GM12872 (cell line): Measurements from ENCODE around the gene DNAJB14.

Source experiments
- TF ChIP-seq, protein P1 (sequence below): IDR thresholded peaks from 3 replicates; pipeline ENCODE4 v1.5.1; 2011; ENCODE audit warnings: low read depth, mild to moderate bottlenecking, low read length, moderate library complexity; ENCODE audit not compliant: insufficient read depth

The DNAJB14 gene

GRCh38 chr4:99968330-99968729 lies 21.9 kb upstream of the DNAJB14 start:
- TF ChIP-seq, protein P1, sequence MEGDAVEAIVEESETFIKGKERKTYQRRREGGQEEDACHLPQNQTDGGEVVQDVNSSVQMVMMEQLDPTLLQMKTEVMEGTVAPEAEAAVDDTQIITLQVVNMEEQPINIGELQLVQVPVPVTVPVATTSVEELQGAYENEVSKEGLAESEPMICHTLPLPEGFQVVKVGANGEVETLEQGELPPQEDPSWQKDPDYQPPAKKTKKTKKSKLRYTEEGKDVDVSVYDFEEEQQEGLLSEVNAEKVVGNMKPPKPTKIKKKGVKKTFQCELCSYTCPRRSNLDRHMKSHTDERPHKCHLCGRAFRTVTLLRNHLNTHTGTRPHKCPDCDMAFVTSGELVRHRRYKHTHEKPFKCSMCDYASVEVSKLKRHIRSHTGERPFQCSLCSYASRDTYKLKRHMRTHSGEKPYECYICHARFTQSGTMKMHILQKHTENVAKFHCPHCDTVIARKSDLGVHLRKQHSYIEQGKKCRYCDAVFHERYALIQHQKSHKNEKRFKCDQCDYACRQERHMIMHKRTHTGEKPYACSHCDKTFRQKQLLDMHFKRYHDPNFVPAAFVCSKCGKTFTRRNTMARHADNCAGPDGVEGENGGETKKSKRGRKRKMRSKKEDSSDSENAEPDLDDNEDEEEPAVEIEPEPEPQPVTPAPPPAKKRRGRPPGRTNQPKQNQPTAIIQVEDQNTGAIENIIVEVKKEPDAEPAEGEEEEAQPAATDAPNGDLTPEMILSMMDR: no peak

DNA sequence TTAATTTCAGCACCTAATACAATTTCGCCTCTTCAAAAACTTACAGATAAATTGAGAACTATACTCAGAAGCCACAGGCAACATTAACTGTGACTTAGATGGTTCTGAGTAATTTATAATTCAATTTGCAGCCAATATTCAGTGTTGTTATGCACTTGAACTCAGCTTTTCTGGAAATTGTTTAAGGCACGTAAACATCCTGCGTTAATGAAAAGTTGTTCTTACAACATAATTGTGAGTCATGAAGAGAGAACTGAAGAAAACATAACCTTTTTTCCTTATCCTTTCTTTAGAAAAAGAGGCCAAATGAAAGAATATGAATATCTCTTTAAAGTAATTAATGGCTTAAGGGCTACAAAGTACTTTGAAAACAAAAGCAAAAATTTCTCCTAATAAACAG lies 20.3 kb upstream of the DNAJB14 start:
- TF ChIP-seq, protein P1: no peak

- TF ChIP-seq, protein P1: no peak
Observed at GRCh38 chr4:99965674-99966350, 19.4 kb upstream of the DNAJB14 start.

GRCh38 chr4:99965173-99965572 lies 18.8 kb upstream of the DNAJB14 start:
- TF ChIP-seq, protein P1: no peak

DNA sequence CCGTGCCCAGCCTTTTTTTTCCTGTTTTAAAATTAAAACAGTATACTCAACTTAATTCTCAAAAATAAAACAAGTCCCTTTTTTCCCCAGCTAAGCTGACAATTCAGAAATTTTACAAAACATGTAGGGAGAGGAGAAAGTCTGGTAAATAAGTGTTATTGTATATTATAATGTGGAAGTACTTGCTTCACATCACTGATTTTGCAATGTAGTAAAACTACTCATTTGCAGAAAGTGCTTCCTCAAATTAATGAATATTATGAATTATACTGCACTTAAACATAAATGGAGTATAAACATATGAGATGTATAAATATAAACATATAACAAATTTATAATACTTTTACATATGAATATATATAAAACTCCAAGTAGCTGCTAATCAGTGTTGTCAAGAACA lies 15.3 kb upstream of the DNAJB14 start:
- TF ChIP-seq, protein P1: no peak

DNA sequence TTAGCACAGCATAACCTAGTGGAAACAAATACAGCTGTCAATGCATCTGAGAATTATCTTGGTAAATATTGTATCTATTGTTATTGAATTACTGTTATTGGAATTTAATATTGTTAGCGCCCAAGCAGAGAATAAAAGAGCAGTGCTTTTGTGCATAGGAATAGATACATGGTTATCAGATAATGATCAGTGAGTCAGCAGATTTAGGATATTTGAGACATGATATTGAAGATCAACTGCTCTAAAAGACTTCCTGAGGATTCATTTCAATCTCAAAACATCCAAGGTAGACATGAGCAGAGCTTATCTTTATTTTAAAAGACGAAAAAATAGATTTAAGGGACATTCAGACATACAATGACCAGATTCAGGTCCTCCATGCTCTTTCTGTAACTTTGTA lies 14.2 kb upstream of the DNAJB14 start:
- TF ChIP-seq, protein P1: no peak

GRCh38 chr4:99950913-99951254 lies 4.5 kb upstream of the DNAJB14 start:
- TF ChIP-seq, protein P1: no peak
